K562 (cell line): ENCODE results near the gene IPO11. TPM values are rescaled to one million over a fixed set of nuclear protein-coding genes. Genes with fewer than 3 reads are reported as not detected.

Source experiments
- ATAC-seq: fragments of 200-7000 bp; cut with Tn5 transposase; 3 replicates; pipeline ENCODE4 v1.9.1; 2020; ENCODE audit warnings: moderate library complexity
- BruUV-seq: library from RNA; stranded (reverse); fragments of 400-500 nt; replicated peaks from 2 replicates; lab custom pipeline; 2021; lab: Mats Ljungman, UMichigan
- CTCF ChIA-PET: fragments of 300-600 bp; formaldehyde crosslinking; extraction: SDS; loops from one replicate; lab custom pipeline; 2021; ENCODE audit warnings: low intra/inter-chr PET ratio; lab: Yijun Ruan, JAX
- POLR2A ChIA-PET: fragments of 300-600, 350-650 bp; sonication (Branson Sonifier 250); formaldehyde crosslinking; extraction: SDS; loops from one replicate; lab custom pipeline; 2021; ENCODE audit warnings: antibody characterized with exemption, inconsistent platforms; lab: Yijun Ruan, JAX
- DNase-seq, 4 experiments: peaks; one replicate each; pipeline versions ENCODE4 v3.0.0 to v3.0.0-alpha.2; 2011 to 2018; ENCODE audit warnings: low spot score in 3 of 4, mixed read lengths in 3 of 4; ENCODE audit errors: extremely low read depth in 1 of 4
- FAIRE-seq: peaks from 2 replicates; lab custom pipeline; 2011; peaks lifted over from hg19 to GRCh38; lab: Jason Lieb, UNC
- H2AFZ ChIP-seq: 2 replicates; pipeline ENCODE4 v1.6.0; 2011; ENCODE audit warnings: low read depth, low read length, control low read depth, inconsistent platforms
- H3K27ac ChIP-seq: fragments of 200-600 bp; 3 replicates; pipeline ENCODE4 v1.8.0; 2011; ENCODE audit warnings: low read depth, mild to moderate bottlenecking, control low read depth, inconsistent platforms, low read length, moderate library complexity, mixed read lengths; ENCODE audit errors: extremely low read depth
- H3K27me3 ChIP-seq, 2 experiments: fragments of 300-600 bp in 1 of 2; 2 replicates in 1 of 2; 3 replicates in 1 of 2; pipeline versions ENCODE4 v1.6.0 to v1.8.0; 2011; ENCODE audit warnings: inconsistent platforms in 2 of 2, low read length in 2 of 2, mild to moderate bottlenecking in 1 of 2, mixed read lengths in 1 of 2, moderate library complexity in 1 of 2; ENCODE audit not compliant: control insufficient read depth in 2 of 2, insufficient read depth in 2 of 2
- H3K36me3 ChIP-seq: fragments of 300-600 bp; 3 replicates; pipeline ENCODE4 v1.8.0; 2011; ENCODE audit warnings: mild to moderate bottlenecking, low read length, inconsistent platforms; ENCODE audit not compliant: control insufficient read depth, insufficient read depth
- H3K4me1 ChIP-seq, 2 experiments: fragments of 200-600 bp in 1 of 2; replicated peaks in 1 of 2; 2 replicates in 1 of 2; 3 replicates in 1 of 2; pipeline versions ENCODE4 v1.5.1 to v1.8.0; 2011; ENCODE audit warnings: inconsistent platforms in 2 of 2, low read length in 2 of 2, mild to moderate bottlenecking in 1 of 2, mixed read lengths in 1 of 2, moderate library complexity in 1 of 2; ENCODE audit not compliant: control insufficient read depth in 2 of 2, insufficient read depth in 2 of 2
- H3K4me2 ChIP-seq: 2 replicates; pipeline ENCODE4 v1.6.1; 2011; ENCODE audit warnings: low read length, control low read depth, inconsistent platforms, mixed read lengths; ENCODE audit not compliant: insufficient read depth
- H3K4me3 ChIP-seq: fragments of 200-600 bp; sonication (generic), shearing (Covaris generic); 2 replicates; pipeline ENCODE4 v1.5.1; 2016; ENCODE audit warnings: control low read depth, inconsistent platforms
- H3K79me2 ChIP-seq: fragments of 200-600 bp; 3 replicates; pipeline ENCODE4 v1.8.0; 2011; ENCODE audit warnings: low read length, inconsistent platforms; ENCODE audit not compliant: control insufficient read depth, insufficient read depth
- H3K9ac ChIP-seq, 2 experiments: 2 replicates each; pipeline versions ENCODE4 v1.6.0 to v1.6.1; 2011; ENCODE audit warnings: low read depth in 2 of 2, low read length in 2 of 2, control low read depth in 1 of 2, inconsistent platforms in 1 of 2, mild to moderate bottlenecking in 1 of 2, mixed read lengths in 1 of 2; ENCODE audit not compliant: insufficient read depth in 1 of 2
- H3K9me1 ChIP-seq: one replicate; pipeline ENCODE4 v1.6.0; 2011; ENCODE audit warnings: inconsistent platforms, mild to moderate bottlenecking, low read length, moderate library complexity; ENCODE audit not compliant: control insufficient read depth, insufficient read depth
- H3K9me3 ChIP-seq: replicated peaks from 2 replicates; pipeline ENCODE4 v1.5.1; 2011; ENCODE audit warnings: low read depth, low read length, inconsistent platforms; ENCODE audit not compliant: control insufficient read depth, insufficient read depth
- H4K20me1 ChIP-seq: replicated peaks from 2 replicates; pipeline ENCODE4 v1.6.1; 2011; ENCODE audit warnings: low read length, inconsistent platforms, mixed read lengths; ENCODE audit not compliant: control insufficient read depth, insufficient read depth
- CCNT2 ChIP-seq: IDR thresholded peaks from 2 replicates; pipeline ENCODE4 v1.6.1; 2011; ENCODE audit warnings: borderline replicate concordance, low read depth, mild to moderate bottlenecking, moderate library complexity, mixed read lengths, low read length; ENCODE audit not compliant: insufficient read length; ENCODE audit errors: extremely low read depth
- HOXB6 ChIP-seq: fragments of 250-450 bp; sonication (Bioruptor Pico); IDR thresholded peaks from 2 replicates; pipeline ENCODE4 v1.5.1; 2022; ENCODE audit warnings: mild to moderate bottlenecking, borderline replicate concordance
- MYNN ChIP-seq, 2 experiments: sonication (generic); formaldehyde crosslinking in 1 of 2; IDR thresholded peaks; 2 replicates each; pipeline versions ENCODE4 v1.5.0 to v1.6.1; 2016 to 2020; ENCODE audit warnings: antibody characterized with exemption in 1 of 2, missing genetic modification reagents in 1 of 2
- NKRF ChIP-seq: fragments of 450-650 bp; IDR thresholded peaks from 2 replicates; pipeline ENCODE4 v1.6.1; 2016; ENCODE audit warnings: borderline replicate concordance
- POLR2AphosphoS5 ChIP-seq: IDR thresholded peaks from 2 replicates; pipeline ENCODE4 v1.6.1; 2011; ENCODE audit warnings: mild to moderate bottlenecking, low read depth, low read length, moderate library complexity; ENCODE audit not compliant: control insufficient read depth, insufficient read depth
- TBL1XR1 ChIP-seq, 2 experiments: IDR thresholded peaks; 2 replicates each; pipeline ENCODE4 v1.6.1; 2012; ENCODE audit warnings: improper control_type of control experiment in 2 of 2, low read length in 2 of 2, mild to moderate bottlenecking in 1 of 2
- ZFP91 ChIP-seq: sonication (generic); formaldehyde crosslinking; IDR thresholded peaks from 2 replicates; pipeline ENCODE4 v1.8.0; 2022; ENCODE audit warnings: mild to moderate bottlenecking, missing genetic modification reagents
- in situ Hi-C: fragments of 300-500 bp; cut with MboI; formaldehyde crosslinking; loops from 4 replicates; pipeline ENCODE4 v1.15.0; 2018; ENCODE audit warnings: inconsistent platforms, mixed read lengths
- intact Hi-C: fragments of 100-400 bp; cut with micrococcal nuclease; formaldehyde crosslinking; loops from 2 replicates; pipeline ENCODE4 v1.14.2; 2022
- polyA plus RNA-seq, 8 experiments: library from polyadenylated mRNA; depleted of rRNA in 4 of 8; stranded (reverse) in 5 of 8; unstranded in 3 of 8; fragments of >200 nt; fragmentation: Nextera tagmentation in 2 of 8; fragmentation: Illumina TruSeq in 1 of 8; extraction: Ambion mirVana in 2 of 8; extraction: Trizol in 1 of 8; gene quantifications; 2 replicates each; pipeline versions ENCODE4 v1.2.1 to v1.2.3, GENCODE V29; 2011 to 2014; ENCODE audit warnings: inconsistent platforms in 1 of 8, missing spikeins in 1 of 8
- total RNA-seq, 7 experiments: library from RNA; depleted of rRNA in 6 of 7; stranded (reverse); fragments of >200 nt in 6 of 7; fragmentation: Illumina TruSeq in 2 of 7; extraction: Trizol in 2 of 7; gene quantifications; 2 replicates each; pipeline versions ENCODE4 v1.2.1 to v1.2.3, GENCODE V29; 2011 to 2021; ENCODE audit warnings: low replicate concordance in 1 of 7

IPO11 gene
- total and polyA plus RNA-seq, 9 of the 15 experiments (the other 6 are each of a cell fraction or from before 2014, with no cell fraction given) = 38.7 to 96.0 (median 70.9) TPM

- Histone ChIP-seq H3K4me2 (no peak overlapping the region), H4K20me1 (no peaks in the 10 kb centered on the region), H3K4me1 (no peaks in the 10 kb centered on the region), H3K27me3 (no peaks in the 10 kb centered on the region), H3K9me1 (no peaks in the 10 kb centered on the region), H3K9me3 (no peaks in the 10 kb centered on the region), H3K79me2 (no peaks in the 10 kb centered on the region), H3K36me3 (peaks cover 87% of the 10 kb centered on the region), H3K9ac (no peak overlapping the region), H3K27ac (no peak overlapping the region), H3K4me3 (no peak overlapping the region), H2AFZ (no peak overlapping the region)
- TF ChIP-seq CCNT2 = no peak
- no peak for TF ChIP-seq HOXB6 (CRISPR knock-in tag)
- TF ChIP-seq MYNN (IDR thresholded peaks at IDR 0.05) = no peak
- no peak for TF ChIP-seq MYNN (CRISPR knock-in tag; IDR thresholded peaks at IDR 0.05)
- no peak for TF ChIP-seq TBL1XR1 (IDR thresholded peaks at IDR 0.05; ENCODE audit: low read length in 2 of 2)
- TF ChIP-seq ZFP91 (CRISPR knock-in tag) = no peak
- TF ChIP-seq NKRF = no peak
- no peak for TF ChIP-seq POLR2AphosphoS5
- no peak for FAIRE-seq
- POLR2A ChIA-PET = interaction anchor here (0.7 to 4.5 kb wide), 3 partner anchors 9 to 25 kb away, joined by 3 to 50 read pairs (median 4); partner anchors contain the start of genes DIMT1 and IPO11
- ATAC-seq = no peak
- intact Hi-C loops = no loop called here
- in situ Hi-C loops = no loop called here
- BruUV-seq = no TSS peak
- CTCF ChIA-PET = no interaction called here
- DNase-seq = no peak
Observed at GRCh38 chr5:62386824-62387223, 25.7 kb upstream of the IPO11 start.
